HG03520 (cell line): Measurements from ENCODE around the gene CLCNKB.

ENCODE experiments used
- ATAC-seq: cut with Tn5 transposase; IDR thresholded peaks from one replicate; pipeline ENCODE4 v1.9.1; 2021; ENCODE audit warnings: mild to moderate bottlenecking, moderate library complexity; ENCODE audit not compliant: unreplicated experiment

CLCNKB gene

DNA sequence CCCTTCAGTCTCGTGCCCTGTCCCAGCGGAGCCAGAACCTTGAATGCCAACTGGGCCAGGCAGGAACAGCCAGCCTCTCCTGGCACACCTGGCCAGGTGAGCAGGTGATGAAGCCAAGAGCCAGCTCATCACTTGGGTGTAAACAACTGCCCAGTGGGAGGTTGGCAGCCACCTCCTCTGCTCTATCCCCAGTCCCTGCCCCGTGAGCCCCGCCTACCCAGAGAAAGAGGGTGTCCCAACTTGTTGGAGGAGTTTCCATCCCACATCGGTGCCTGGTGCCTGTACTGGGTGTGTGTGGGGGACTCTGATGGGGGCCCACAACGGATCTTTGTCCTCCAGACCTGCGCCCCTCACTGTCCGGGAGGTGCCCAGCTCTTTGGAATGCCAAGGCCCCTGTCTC, 47.7 kb downstream of the CLCNKB start:
- ATAC-seq: no peak

- no peak for ATAC-seq
Observed at GRCh38 chr1:16092097-16092922, 48.7 kb downstream of the CLCNKB start.

DNA sequence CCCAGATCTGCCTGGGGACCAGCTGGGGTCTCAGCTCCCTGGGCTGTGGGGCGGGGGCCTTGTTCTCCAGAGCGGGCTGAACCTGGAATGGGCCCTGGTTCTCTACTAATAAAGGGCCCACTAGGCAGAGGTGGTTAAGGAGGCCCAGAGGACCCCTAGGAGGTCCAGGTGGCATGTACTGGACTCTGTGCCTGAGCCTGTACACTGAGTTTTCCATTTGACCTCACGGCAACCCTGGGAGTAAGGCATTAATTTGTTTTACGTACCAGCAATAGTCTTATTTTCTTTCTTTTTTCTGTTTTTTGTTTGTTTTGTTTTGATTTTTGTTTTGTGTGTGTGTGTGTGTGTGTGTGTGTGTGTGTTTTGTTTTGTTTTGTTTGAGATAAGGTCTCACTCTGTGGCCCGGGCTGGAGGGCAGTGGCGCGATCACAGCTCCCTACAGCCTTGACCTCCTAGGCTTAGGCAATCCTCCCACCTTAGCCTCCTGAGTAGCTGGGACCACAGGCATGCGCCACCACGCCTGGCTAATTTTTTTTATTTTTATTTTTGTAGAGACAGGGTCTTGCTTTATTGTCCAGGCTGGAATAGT, 49.4 kb downstream of the CLCNKB start:
- no peak for ATAC-seq

- no peak for ATAC-seq
Observed at GRCh38 chr1:16093611-16094010, 50.0 kb downstream of the CLCNKB start.

DNA sequence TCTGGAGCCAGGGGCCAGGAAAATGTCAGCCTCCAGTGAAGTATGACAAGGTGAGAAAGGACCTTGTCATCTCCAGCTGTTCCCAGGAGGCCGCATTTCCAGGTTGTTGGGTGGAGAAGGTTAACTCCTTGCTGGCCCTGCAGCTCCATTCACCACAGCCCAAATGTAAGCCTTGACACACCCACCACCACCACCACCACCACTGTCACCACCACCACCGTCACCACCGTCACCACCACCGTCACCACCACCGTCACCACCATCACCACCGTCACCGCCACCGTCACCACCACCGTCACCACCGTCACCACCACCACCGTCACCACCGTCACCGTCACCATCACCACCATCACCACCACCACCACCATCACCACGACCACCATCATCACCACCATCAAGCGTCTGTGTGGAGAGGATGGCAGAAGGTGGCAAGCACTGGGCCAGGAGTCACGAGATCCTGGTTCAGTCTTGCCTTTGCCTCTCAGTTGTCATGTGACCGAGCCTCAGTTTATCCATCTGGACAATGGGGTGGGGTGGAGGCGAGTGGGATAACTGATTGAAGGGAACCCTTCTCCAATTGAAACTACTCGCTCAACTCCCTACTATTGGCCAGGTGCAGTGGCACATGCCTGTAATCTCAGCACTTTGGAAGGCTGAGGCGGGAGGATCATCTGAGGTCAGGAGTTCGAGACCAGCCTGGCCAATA, 51.0 kb downstream of the CLCNKB start:
- ATAC-seq: no peak

DNA sequence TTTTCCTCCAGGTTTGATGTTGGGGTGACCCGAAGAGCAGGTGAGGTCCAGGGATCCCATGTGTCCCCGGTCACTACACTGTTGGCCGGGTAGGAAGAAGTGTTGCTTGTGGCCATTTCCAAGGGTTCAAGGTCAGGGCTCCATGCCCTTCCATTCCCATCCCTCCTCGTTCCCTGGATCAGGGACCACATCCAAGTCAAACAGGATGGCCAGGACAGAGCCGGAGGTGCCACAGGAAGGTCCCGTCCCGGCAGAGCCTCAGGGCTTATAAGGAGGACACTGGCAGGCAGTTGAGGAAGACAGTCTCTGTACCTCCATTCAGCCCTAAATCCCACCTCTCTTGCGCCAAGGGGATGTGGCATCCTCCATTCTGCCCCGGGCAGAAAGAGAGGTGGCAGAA, 51.9 kb downstream of the CLCNKB start:
- ATAC-seq: no peak

DNA sequence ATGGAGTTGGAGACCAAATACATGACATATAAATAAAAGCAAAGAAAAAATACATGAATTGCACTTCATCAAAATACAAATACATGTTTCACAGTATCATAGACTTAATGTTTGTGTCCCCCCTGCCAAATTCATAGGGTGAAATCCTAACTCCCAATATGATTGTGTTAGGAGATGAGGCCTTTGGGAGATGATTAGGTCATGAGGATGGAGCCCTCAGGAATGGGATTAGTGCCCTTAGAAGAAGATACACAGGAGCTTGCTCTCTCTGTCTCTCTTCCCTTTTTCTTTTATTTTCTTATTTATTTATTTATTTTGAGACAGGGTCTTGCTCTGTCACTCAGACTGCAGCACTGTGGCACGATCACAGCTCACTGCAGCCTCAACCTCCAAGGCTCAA, 55.8 kb downstream of the CLCNKB start:
- no peak for ATAC-seq

DNA sequence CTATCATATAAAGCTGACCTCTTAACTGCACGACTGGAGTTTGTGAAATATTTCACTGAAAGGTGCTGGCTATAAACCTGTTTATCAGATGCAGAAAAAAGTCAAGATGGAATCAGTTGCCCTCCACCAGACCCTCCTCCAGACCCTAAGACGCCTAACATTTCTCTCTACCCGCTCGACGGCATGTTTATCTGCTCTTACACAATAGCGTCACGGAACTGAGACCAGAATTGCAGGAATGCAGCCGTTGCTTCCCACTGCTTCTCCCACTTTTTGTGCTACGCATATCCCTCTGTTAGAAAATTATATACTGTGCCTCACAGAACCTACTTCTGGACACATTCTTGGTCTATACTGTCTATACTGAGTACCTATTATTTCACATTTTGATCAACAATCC, 58.0 kb downstream of the CLCNKB start:
- ATAC-seq: no peak
